PC-3 (cell line): ENCODE data around the gene USP2. TPM values are rescaled to one million over a fixed set of nuclear protein-coding genes. Genes with fewer than 3 reads are reported as not detected.

ENCODE experiments used
- ATAC-seq: fragments of 200-7000 bp; cut with Tn5 transposase; 2 replicates; pipeline ENCODE4 v1.9.1; 2020; ENCODE audit warnings: mild to moderate bottlenecking, moderate library complexity
- BruUV-seq: library from RNA; stranded (reverse); fragments of 400-500 nt; replicated peaks from 2 replicates; lab custom pipeline; 2021; lab: Mats Ljungman, UMichigan
- CTCF ChIA-PET: fragments of 300-600 bp; sonication (Branson Sonifier 250); formaldehyde crosslinking; loops from one replicate; lab custom pipeline; 2022; ENCODE audit warnings: antibody characterized with exemption; lab: Charles Lee
- POLR2A ChIA-PET: fragments of 300-600 bp; sonication (Branson Sonifier 250); formaldehyde crosslinking; loops from one replicate; lab custom pipeline; 2022; ENCODE audit warnings: antibody characterized with exemption; ENCODE audit not compliant: unreplicated experiment; lab: Charles Lee
- DNase-seq: peaks from one replicate; pipeline ENCODE4 v3.0.0-alpha.2; 2015
- H2AFZ ChIP-seq: fragments of 300-600 bp; sonication (generic); 2 replicates; pipeline ENCODE4 v1.6.0; 2016; ENCODE audit warnings: antibody characterized with exemption, low read length
- H3F3A ChIP-seq: fragments of 300-600 bp; sonication (generic); one replicate; pipeline ENCODE4 v1.6.0; 2017; ENCODE audit warnings: antibody characterized with exemption, low read length, control low read depth, mild to moderate bottlenecking; ENCODE audit not compliant: unreplicated experiment
- H3K27ac ChIP-seq: fragments of 300-600 bp; sonication (generic); 2 replicates; pipeline ENCODE4 v1.5.1; 2016; ENCODE audit warnings: mild to moderate bottlenecking, low read length
- H3K27me3 ChIP-seq: fragments of 300-600 bp; sonication (generic); 2 replicates; pipeline ENCODE4 v1.6.1; 2016; ENCODE audit warnings: low read length, mixed read lengths
- H3K36me3 ChIP-seq: fragments of 300-600 bp; sonication (generic); 2 replicates; pipeline ENCODE4 v1.6.1; 2016; ENCODE audit warnings: low read depth, mixed run types, low read length, mixed read lengths
- H3K4me1 ChIP-seq: fragments of 300-600 bp; sonication (generic); 2 replicates; pipeline ENCODE4 v1.5.1; 2016; ENCODE audit warnings: low read length; ENCODE audit not compliant: insufficient read depth
- H3K4me2 ChIP-seq: fragments of 300-600 bp; sonication (generic); 2 replicates; pipeline ENCODE4 v1.6.0; 2016; ENCODE audit warnings: low read length
- H3K4me3 ChIP-seq: fragments of 300-600 bp; sonication (generic); 2 replicates; pipeline ENCODE4 v1.5.1; 2016; ENCODE audit warnings: mild to moderate bottlenecking, low read length, mixed read lengths
- H3K79me2 ChIP-seq: fragments of 300-600 bp; sonication (generic); 2 replicates; pipeline ENCODE4 v1.6.1; 2017; ENCODE audit warnings: low read length, mixed read lengths
- H3K9ac ChIP-seq: fragments of 300-600 bp; sonication (generic); 2 replicates; pipeline ENCODE4 v1.6.0; 2016; ENCODE audit warnings: mild to moderate bottlenecking, low read length
- H3K9me2 ChIP-seq: fragments of 300-600 bp; sonication (generic); replicated peaks from 2 replicates; pipeline ENCODE4 v1.6.1; 2016; ENCODE audit warnings: mixed run types, low read length, mixed read lengths
- H3K9me3 ChIP-seq: fragments of 300-600 bp; sonication (generic); 2 replicates; pipeline ENCODE4 v1.6.1; 2016; ENCODE audit warnings: low read length, mixed read lengths
- H4K20me1 ChIP-seq: fragments of 300-600 bp; sonication (generic); 2 replicates; pipeline ENCODE4 v1.6.1; 2016; ENCODE audit warnings: low read length, mixed read lengths
- CTCF ChIP-seq: fragments of 300-600 bp; sonication (generic); conservative IDR thresholded peaks from 2 replicates; pipeline ENCODE4 v1.5.1; 2017; ENCODE audit warnings: antibody characterized with exemption, low read depth, mild to moderate bottlenecking, low read length
- EZH2 ChIP-seq: fragments of 300-600 bp; sonication (generic); IDR thresholded peaks from one replicate; pipeline ENCODE4 v1.6.1; 2017; ENCODE audit warnings: antibody characterized with exemption, mild to moderate bottlenecking, low read length; ENCODE audit not compliant: unreplicated experiment
- EZH2phosphoT487 ChIP-seq: fragments of 300-600 bp; sonication (generic); IDR thresholded peaks from 2 replicates; pipeline ENCODE4 v1.6.1; 2018; ENCODE audit warnings: mild to moderate bottlenecking, antibody characterized with exemption, low read length, borderline replicate concordance
- intact Hi-C: fragments of 100-400 bp; cut with micrococcal nuclease; formaldehyde crosslinking; loops from 2 replicates; pipeline ENCODE4 v1.9.0; 2023
- total RNA-seq: library from RNA; depleted of rRNA; stranded (reverse); fragments of >200 nt; gene quantifications from 2 replicates; pipeline ENCODE4 v1.2.3, GENCODE V29; 2014

The USP2 gene
- total RNA-seq, 1 experiment from 2014 or later: 1.8 TPM

DNA sequence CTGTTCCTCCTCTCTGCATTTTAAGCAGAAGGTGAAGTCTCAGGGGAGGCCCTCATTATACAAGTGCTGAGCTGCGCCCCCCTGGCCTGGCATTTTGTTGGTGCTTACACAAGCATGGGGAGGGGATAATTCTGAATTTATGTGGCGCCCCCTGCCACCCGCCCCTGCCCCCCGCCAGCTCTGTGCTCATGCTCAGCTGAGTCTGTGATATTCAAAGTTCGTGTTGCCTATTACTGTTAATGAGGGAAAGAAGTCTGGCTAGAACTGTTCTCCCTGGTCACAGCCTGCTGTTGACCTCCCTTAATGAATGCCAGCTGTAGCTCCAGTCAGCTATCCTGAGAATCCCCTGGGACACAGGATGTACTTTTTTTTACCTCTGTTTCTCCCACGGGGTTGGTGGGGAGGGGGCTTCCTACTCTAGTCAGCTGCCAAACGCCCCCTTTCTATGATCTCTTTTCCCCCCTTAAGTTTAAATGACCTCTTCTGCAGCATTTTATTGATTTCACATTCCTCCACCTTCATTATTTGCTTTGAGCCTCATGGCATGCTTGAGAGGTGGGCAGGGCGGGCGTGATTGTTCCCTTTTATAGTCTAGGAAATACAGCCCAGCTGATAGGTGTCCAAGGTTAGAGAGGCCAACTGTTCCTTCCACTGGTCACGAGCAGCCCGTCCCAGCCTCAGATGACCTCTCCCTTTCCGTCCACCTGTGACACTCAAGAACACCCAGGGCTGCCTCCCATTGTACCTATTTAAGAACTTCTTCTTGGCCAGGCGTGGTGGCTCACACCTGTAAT is 12.2 kb downstream of the USP2 start:
- H3K27ac ChIP-seq: no peak overlapping the region
- H3K4me1 ChIP-seq: peaks cover 16% of the 10 kb centered on the region
- no TSS peak for BruUV-seq

GRCh38 chr11:119368121-119369034 is 13.1 kb downstream of the USP2 start:
- ATAC-seq (peak; percentile 46), DNase-seq (peak; percentile 46)
- no peaks in the 10 kb centered on the region for H3K36me3 ChIP-seq
- ChIA-PET POLR2A (interaction anchor here (0.5 to 0.6 kb wide), 2 partner anchors 30 to 753 kb away, joined by 3 to 4 read pairs; no protein-coding TSS in a partner anchor), CTCF (interaction anchor here (0.5 to 0.8 kb wide), 2 partner anchors 13 to 30 kb away, joined by 3 read pairs; no protein-coding TSS in a partner anchor)
- intact Hi-C loops: no loop called here
- no peak overlapping the region for H3K27ac ChIP-seq
- no peaks in the 10 kb centered on the region for H4K20me1 ChIP-seq
- no peaks in the 10 kb centered on the region for H3K9me2 ChIP-seq
- peak overlapping the region; percentile 34; the same call in 1 of the 2 replicates for H3K4me2 ChIP-seq
- TF ChIP-seq EZH2: no peak
- TF ChIP-seq EZH2phosphoT487: no peak
- no peak for TF ChIP-seq CTCF
- H3F3A ChIP-seq: no peaks in the 10 kb centered on the region
- H3K4me1 ChIP-seq: peaks cover 16% of the 10 kb centered on the region
- H3K9me3 ChIP-seq: no peaks in the 10 kb centered on the region
- H3K79me2 ChIP-seq: no peaks in the 10 kb centered on the region
- H3K4me3 ChIP-seq: no peak overlapping the region
- H3K27me3 ChIP-seq: no peaks in the 10 kb centered on the region
- H3K9ac ChIP-seq: no peak overlapping the region
- H2AFZ ChIP-seq: no peak overlapping the region
- no TSS peak for BruUV-seq

More for the DNA sequence above, 12.2 kb downstream of the USP2 start:
- intact Hi-C loops: no loop called here
- Histone ChIP-seq H2AFZ (no peak overlapping the region), H3K9me2 (no peaks in the 10 kb centered on the region), H3K9ac (no peak overlapping the region), H3K79me2 (no peaks in the 10 kb centered on the region), H3K9me3 (no peaks in the 10 kb centered on the region), H3K27me3 (no peaks in the 10 kb centered on the region), H3K4me3 (no peak overlapping the region), H3F3A (no peaks in the 10 kb centered on the region), H3K36me3 (no peaks in the 10 kb centered on the region), H4K20me1 (no peaks in the 10 kb centered on the region), H3K4me2 (0 out of 2 replicates have a peak overlapping the region, but pooled peaks have one; percentile 34)
- DNase-seq (no peak), ATAC-seq (no peak)
- ChIA-PET POLR2A (interaction anchor here (0.6 kb wide), 1 partner anchor 31 kb away, joined by 3 read pairs; no protein-coding TSS in a partner anchor), CTCF (no interaction called here)
- no peak for TF ChIP-seq CTCF
- no peak for TF ChIP-seq EZH2
- no peak for TF ChIP-seq EZH2phosphoT487
